GM19023 (cell line): Measurements from ENCODE around the gene ETFA.
"Not testable (repeated sequence)": the region's sequence is repeated elsewhere in the genome, so short reads cannot be mapped to it uniquely, and the experiment has no call there.

Experiments
- ATAC-seq: cut with Tn5 transposase; IDR thresholded peaks from one replicate; pipeline ENCODE4 v1.9.1; 2021; ENCODE audit warnings: mild to moderate bottlenecking, moderate library complexity; ENCODE audit not compliant: unreplicated experiment

Gene ETFA

GRCh38 chr15:76285241-76285825 is 25.9 kb downstream of the ETFA start:
- no peak for ATAC-seq

DNA sequence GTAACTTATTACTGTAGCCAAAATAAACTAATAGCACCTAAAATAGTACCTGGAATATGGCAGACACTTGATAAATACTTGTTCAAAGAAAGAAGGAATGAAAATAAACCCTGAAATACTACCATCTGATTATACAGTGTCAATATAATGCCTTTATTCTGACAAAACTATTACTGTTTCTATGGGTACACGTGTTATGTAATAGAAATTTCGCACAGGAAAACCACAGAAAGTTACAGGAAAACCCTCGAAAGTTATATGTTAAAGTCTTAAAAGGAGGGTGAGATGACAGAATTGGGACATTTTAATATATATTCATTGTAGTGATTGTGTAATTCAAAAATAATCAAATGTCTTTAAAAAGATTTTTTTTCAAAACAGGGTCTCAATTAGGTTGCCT is 28.8 kb downstream of the ETFA start:
- ATAC-seq, result no peak

DNA sequence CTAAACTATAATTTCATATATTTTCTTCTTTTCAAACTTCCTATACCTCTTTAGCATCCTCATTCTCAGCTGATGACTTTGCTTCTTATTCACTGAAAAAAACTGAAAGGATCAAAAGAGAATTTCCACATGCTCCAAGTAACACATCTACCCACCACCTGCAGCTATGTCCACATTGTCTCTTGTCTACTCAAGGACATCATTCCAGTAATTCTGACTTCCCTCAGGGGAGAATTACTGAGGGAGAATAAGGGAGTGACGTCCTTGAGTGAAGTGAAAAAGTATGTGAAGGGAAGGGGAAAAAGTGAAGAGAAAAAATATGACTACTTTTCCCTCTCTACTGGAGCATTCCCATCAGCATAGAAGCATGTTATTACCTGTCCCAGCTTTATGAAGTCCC is 32.6 kb downstream of the ETFA start:
- ATAC-seq, result no peak

GRCh38 chr15:76274821-76275220 is 36.4 kb downstream of the ETFA start:
- no peak for ATAC-seq

DNA sequence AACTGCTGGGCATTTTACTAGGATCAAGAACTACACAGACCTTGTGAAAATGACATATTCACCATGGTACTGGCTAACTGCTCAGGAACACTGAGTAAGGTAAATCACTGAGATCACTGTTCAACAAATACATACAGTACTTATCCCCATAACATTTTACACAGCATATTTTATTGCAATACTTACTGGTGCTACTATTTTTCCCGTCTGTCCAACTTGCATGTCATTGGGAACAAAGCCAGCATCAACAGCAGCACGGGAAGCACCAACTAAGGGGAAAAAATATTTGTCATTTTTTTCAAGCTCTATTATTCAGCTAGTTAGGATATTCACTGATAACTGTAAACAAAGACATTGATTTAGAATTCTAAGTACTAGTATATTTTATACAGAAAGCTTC is 37.0 kb downstream of the ETFA start:
- ATAC-seq, result no peak

DNA sequence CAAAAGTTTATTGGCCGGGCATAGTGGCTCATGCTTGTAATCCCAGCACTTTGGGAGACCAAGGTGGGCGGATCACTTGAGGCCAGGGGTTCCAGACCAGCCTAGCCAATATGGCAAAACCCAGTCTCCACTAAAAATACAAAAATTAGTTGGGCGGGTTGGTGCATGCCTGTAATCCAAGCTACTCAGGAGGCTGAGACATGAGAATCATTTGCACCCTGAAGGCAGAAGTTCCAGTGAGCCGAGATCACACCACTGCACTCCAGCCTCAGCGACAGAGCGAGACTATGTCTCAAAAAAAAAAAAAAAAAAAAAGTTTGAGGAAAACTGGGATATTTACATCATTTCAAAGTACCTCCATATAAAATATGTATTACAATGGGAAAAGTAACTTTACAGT is 40.4 kb downstream of the ETFA start:
- ATAC-seq, result no peak

DNA sequence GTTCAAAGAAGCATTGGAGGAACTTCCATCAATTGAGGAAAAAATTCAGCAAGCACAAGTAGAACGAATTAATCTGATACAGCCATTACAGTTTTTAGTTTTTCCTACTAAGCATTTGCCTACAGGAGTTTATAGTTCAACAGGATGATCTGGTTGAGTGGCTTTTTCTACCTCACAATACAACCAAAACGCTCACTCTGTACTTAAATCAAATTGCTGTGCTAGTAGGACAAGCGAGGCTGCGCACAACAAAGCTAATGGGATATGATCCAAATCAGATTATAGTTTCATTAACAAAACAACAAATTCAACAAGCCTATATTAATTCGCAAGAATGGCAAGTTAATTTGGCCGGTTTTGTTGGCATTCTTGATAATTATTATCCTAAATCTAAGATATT is 44.2 kb downstream of the ETFA start:
- no peak for ATAC-seq

DNA sequence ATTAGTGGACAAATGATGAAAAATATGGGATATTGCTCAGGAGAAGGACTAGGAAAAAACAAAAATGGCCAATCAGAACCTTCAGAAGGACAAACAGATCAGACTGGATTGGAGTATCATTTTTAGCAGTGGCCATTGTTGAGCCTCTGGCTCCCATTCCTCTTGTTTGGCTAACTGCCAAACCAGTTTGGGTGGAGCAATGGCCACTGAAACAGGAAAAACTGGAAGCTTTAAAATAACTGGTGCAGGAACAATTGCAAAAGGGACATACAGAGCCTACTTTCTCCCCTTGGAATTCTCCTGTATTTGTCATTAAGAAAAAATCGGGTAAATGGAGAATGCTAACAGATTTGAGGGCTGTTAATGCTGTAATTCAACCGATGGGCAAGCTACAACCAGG is 45.5 kb downstream of the ETFA start:
- not testable (repeated sequence) for ATAC-seq

DNA sequence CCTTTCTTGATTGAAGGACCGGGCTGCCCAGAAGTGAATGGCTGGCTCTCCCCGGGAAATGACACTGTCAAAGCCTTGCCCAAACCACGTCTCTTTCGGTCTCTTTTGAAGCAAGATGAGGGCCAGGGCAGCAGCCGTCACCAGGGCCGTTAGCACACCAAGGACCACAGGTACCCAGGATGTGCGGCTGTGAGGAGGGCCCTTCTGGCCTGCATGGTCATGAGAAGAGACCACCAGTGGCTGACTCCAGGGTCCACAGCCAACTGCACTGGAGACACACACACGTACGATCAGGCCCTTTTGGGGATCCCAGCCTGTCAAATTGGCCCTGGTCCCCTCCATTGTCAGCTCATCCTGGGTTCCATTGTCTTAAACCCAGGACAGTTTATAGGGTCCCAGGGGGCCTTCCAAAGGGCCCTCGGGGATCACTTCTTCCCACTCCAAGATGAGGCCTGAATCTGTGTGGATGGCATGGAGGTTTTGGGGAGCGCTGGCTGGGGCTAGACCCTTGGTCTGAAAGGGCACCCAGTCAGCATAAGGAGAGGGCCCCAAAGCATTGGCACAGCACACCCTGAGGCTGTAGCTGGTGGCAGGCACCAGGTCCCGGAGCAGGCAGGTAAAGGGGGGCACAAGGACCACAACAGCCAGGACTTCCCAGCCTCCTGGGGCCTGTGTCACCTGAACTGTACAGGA is 50.9 kb downstream of the ETFA start:
- ATAC-seq, result no peak

DNA sequence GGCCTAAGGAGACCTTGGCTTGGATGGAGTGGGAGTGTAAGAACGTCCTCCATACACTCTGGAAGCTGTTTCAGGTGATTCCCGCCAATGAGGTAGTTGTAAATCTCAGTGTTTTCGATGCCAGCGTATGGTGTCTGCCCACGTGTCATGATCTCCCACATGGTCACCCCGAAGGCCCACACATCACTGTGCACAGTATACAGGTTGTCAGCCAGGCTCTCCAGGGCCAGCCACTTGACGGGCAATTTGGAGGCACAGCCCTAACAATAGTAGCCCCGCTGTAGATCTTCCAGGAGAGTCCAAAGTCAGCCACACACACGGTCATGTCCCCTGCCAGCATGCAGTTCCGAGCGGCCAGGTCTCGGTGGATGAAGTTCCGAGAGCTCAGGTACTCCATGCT is 51.9 kb downstream of the ETFA start:
- no peak for ATAC-seq

DNA sequence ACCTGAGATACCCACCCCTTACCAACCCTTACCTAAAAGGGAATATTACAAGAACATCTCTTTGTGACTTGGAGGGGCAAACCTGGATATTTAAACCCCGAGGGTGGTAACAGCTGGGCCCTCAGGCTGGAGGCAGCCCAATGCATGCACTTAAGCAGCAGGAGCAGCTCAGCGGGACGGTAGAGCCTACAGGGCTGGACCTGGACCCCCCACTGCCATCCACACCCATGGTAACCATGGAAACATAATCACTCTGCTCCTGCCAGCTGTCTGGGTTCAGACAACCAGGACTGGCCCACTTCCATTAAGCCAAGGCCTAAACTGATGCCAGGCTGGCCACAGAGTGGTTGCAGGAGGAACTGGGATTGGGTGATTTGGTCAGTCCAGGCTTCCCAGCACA is 52.8 kb downstream of the ETFA start:
- ATAC-seq, result no peak

- no peak for ATAC-seq
Observed at GRCh38 chr15:76253691-76254473, 57.4 kb downstream of the ETFA start.

DNA sequence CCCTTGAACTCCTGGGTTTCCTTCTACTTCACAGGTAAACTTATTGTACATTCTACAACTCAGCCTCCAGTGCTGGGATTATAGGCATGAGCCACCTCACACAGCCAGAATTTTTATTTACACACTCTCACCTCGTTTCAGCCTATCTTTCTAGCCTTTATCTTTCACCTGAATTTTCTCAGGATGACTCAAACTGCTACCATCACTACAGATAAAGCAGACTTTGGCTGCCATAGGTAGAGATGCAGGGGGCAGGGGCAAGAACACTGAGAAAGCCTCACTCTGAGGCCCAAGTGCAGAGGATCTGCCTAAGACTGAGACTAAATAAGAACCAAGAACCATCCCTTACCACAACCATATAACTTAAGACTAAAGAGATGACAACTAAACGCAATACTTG is 59.0 kb downstream of the ETFA start:
- ATAC-seq, result no peak

GRCh38 chr15:76251717-76252116 is 59.6 kb downstream of the ETFA start:
- ATAC-seq, result no peak

GRCh38 chr15:76245072-76245610 is 66.1 kb downstream of the ETFA start:
- ATAC-seq, result no peak

DNA sequence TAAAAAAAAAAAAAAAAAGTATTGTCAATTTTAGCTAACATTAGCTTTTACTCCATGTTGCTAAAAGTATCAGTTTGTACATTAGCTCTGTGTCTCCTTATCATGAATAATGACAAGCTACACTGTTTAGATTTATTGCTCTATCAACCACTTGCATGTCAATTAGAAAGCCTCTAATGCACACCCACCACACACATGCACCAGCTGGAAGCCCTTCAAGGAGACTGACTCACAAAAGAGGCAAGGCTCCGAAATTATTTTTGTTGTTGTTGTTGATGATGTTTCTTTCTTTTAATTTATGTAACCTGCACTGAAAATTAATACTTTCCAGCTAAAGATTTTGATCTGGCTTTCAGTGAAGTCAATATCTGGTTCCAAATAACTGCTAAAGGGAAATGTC is 71.5 kb downstream of the ETFA start:
- ATAC-seq, result no peak

DNA sequence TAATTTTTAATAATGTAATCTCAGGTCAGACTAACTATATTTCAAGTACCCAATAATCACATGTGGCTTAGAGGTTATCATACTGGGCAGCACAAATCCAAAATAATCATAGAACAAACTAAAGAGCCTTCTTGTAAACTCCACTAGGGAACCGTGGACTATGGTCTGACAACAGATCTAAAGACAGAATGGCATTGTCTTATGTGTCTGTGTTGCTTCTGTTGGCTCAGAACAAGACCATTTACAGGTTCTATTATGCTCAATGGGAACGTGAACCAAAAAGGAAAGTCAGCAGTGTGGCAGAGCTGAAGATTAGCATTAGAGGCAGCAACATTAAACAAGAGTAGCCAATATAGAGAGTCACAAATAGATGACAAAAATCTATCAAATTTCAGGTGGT is 74.9 kb downstream of the ETFA start:
- ATAC-seq, result no peak

DNA sequence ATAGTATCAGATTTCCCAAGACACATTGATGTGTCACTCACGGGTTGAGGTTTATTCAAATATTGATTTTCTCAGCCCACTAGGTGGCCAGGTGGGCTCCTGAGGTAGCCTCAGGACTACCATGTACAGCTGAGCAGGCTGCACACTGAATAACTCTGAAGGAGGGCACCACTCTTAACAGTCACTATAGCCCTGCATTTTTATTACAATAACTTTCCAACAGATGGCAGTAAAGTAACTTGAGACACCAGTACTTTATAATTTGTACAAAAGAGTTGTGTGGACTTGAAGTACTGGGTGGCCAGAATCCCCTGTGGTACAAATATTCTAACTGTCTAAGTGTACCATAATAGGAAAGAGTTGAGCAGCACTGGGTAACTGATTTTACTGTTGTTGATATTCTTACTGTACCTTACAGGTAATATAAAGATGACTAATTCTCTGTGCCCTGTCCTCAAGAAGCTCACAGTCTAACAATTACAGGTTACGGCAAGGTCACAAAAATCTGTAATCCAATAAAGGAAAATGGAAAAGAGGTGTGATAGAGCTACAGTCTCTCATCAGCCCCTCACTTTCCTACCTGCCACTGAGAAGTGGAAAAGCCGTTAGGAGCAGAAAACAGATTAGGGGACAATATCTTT is 76.0 kb downstream of the ETFA start:
- ATAC-seq, result no peak

- no peak for ATAC-seq
Observed at GRCh38 chr15:76234337-76234889, 76.9 kb downstream of the ETFA start.

DNA sequence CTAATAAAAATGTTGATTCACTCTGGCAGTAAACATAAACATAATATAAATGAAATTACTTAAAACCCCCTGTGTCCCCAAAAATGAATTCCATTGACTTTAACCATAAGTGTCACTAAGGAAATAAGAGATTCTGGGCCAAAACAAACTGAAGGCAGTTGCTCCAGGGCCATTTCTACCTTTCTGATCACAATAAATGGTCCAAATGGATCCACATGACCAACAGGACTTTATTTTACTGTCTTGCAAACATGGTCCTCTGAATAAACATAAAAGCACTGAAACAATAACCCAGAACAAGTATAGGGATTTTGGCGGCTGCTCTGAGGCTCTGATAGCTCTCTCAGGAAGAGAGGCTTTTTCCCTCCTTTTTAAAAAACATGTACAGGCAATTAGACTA is 77.3 kb downstream of the ETFA start:
- ATAC-seq, result no peak

DNA sequence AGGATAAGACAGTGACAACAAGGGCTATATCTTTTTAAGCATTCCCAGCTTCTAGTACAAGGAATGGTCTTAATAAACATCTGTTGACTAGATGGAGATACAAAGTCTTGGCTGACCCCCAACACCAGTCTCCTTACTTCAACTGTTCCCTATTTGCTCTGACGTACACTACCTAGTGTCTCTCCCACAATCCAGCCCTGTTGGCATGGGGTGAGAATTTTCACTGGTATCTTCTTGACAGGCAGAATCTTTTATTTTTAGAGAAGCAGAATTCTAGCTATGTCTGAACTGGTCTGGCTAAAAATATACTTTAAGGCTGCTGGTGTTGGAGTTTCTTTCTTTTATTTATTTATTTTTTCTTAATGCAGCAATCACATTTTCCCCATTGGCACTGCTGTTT is 82.0 kb downstream of the ETFA start:
- no peak for ATAC-seq
